ENCODE data around the gene PIK3C2G. TPM values are rescaled to one million over a fixed set of nuclear protein-coding genes. Genes with fewer than 3 reads are reported as not detected.

PIK3C2G gene
- total and polyA plus RNA-seq, 8 donors = 0.60 to 3.2 (median 1.5) TPM

- ATAC-seq (no peak), FAIRE-seq (no peak), DNase-seq (no peak)
- Histone ChIP-seq H3K27ac (no peak overlapping the region), H3K27me3 (no peaks in the 10 kb centered on the region), H3K9me3 (no peaks in the 10 kb centered on the region), H3K36me3 (no peaks in the 10 kb centered on the region), H3K4me3 (no peak overlapping the region), H3K4me1 (no peaks in the 10 kb centered on the region)
- intact Hi-C loops (cut with DNase I) = no loop called here
- TF ChIP-seq CTCF (IDR thresholded peaks at IDR 0.05) = no peak
Observed at GRCh38 chr12:18652596-18652995, 391.3 kb downstream of the PIK3C2G start.

GRCh38 chr12:18653465-18653864 is 392.1 kb downstream of the PIK3C2G start:
- Histone ChIP-seq H3K4me1 (no peaks in the 10 kb centered on the region), H3K9me3 (no peaks in the 10 kb centered on the region), H3K27me3 (no peaks in the 10 kb centered on the region), H3K36me3 (no peaks in the 10 kb centered on the region), H3K27ac (no peak overlapping the region), H3K4me3 (no peak overlapping the region)
- FAIRE-seq = no peak
- ATAC-seq = no peak
- TF ChIP-seq CTCF (IDR thresholded peaks at IDR 0.05) = no peak
- no peak for DNase-seq
- WGBS, 2 donors = 19 to 21% methylated on average over 1 of the region's 1 CpG
- intact Hi-C loops (cut with DNase I) = no loop called here

- Histone ChIP-seq H3K4me1 (no peaks in the 10 kb centered on the region), H3K4me3 (no peak overlapping the region), H3K27ac (no peak overlapping the region), H3K9me3 (no peaks in the 10 kb centered on the region), H3K27me3 (no peaks in the 10 kb centered on the region), H3K36me3 (no peaks in the 10 kb centered on the region)
- DNase-seq (no peak), FAIRE-seq (no peak), ATAC-seq (no peak)
- no peak for TF ChIP-seq CTCF (IDR thresholded peaks at IDR 0.05)
- WGBS, 2 donors = 54 to 68% methylated on average over 4 of the region's 4 CpGs
- intact Hi-C loops (cut with DNase I) = no loop called here
Observed at GRCh38 chr12:18655351-18655750, 394.0 kb downstream of the PIK3C2G start.

- FAIRE-seq (no peak), DNase-seq (no peak), ATAC-seq (no peak)
- intact Hi-C loops (cut with DNase I) = no loop called here
- WGBS, 2 donors = 50 to 56% methylated on average over 2 of the region's 2 CpGs
- Histone ChIP-seq H3K27me3 (no peaks in the 10 kb centered on the region), H3K27ac (no peak overlapping the region), H3K4me3 (no peak overlapping the region), H3K36me3 (no peaks in the 10 kb centered on the region), H3K4me1 (no peaks in the 10 kb centered on the region), H3K9me3 (no peaks in the 10 kb centered on the region)
- no peak for TF ChIP-seq CTCF (IDR thresholded peaks at IDR 0.05)
Observed at GRCh38 chr12:18658179-18658578, 396.9 kb downstream of the PIK3C2G start.

GRCh38 chr12:18658829-18659228 is 397.5 kb downstream of the PIK3C2G start:
- FAIRE-seq (no peak), DNase-seq (no peak), ATAC-seq (no peak)
- intact Hi-C loops (cut with DNase I) = no loop called here
- no peaks in the 10 kb centered on the region for H3K27me3 ChIP-seq
- no peaks in the 10 kb centered on the region for H3K4me1 ChIP-seq
- TF ChIP-seq CTCF (IDR thresholded peaks at IDR 0.05) = no peak
- H3K4me3 ChIP-seq = no peak overlapping the region
- H3K36me3 ChIP-seq = no peaks in the 10 kb centered on the region
- no peak overlapping the region for H3K27ac ChIP-seq
- no peaks in the 10 kb centered on the region for H3K9me3 ChIP-seq

All from pancreas (tissue), 10 donors.